ENCODE data around the gene SLC16A8.

GRCh38 chr22:38133331-38133730 is 49.3 kb upstream of the SLC16A8 start:
- TF ChIP-seq EGR1 (IDR thresholded peaks at IDR 0.05; ENCODE audit: borderline replicate concordance in 1 of 2, low read depth in 2 of 2, low read length in 2 of 2) (no peak), HDAC2 (IDR thresholded peaks at IDR 0.05) (no peak), CUX1 (IDR thresholded peaks at IDR 0.05; ENCODE audit: insufficient replicate concordance, low read depth, low read length) (no peak), SRF (IDR thresholded peaks at IDR 0.05; ENCODE audit: low read depth in 2 of 2, low read length in 2 of 2) (no peak), ATF2 (IDR thresholded peaks at IDR 0.05; ENCODE audit: low read length) (no peak)

All from GM12878 (cell line).